Esophagus muscularis mucosa (tissue), 4 donors: ENCODE results near the gene ULBP2.

Experiments used
- EP300 ChIP-seq: sonication (generic); formaldehyde crosslinking; IDR thresholded peaks from one replicate; pipeline ENCODE4 v1.6.1; 2017; ENCODE audit warnings: antibody characterized with exemption
- POLR2A ChIP-seq: fragments of 450-650 bp; IDR thresholded peaks from one replicate; pipeline ENCODE4 v1.6.1; 2017; ENCODE audit warnings: antibody characterized with exemption, moderate library complexity, mild to moderate bottlenecking, low read depth
- POLR2AphosphoS5 ChIP-seq, 2 donors: sonication (generic); formaldehyde crosslinking; IDR thresholded peaks; one replicate each; pipeline ENCODE4 v1.6.1; 2017; ENCODE audit warnings: antibody characterized with exemption in 2 of 2
- TF ChIP-seq, protein P1 (sequence below), 3 experiments: fragments of 200-600 bp in 2 of 3; fragments of 450-650 bp in 1 of 3; sonication (generic) in 2 of 3; IDR thresholded peaks; one replicate each; pipeline ENCODE4 v1.5.1; 2017 to 2019; ENCODE audit warnings: antibody characterized with exemption in 3 of 3, mild to moderate bottlenecking in 2 of 3, moderate library complexity in 1 of 3

DNA sequence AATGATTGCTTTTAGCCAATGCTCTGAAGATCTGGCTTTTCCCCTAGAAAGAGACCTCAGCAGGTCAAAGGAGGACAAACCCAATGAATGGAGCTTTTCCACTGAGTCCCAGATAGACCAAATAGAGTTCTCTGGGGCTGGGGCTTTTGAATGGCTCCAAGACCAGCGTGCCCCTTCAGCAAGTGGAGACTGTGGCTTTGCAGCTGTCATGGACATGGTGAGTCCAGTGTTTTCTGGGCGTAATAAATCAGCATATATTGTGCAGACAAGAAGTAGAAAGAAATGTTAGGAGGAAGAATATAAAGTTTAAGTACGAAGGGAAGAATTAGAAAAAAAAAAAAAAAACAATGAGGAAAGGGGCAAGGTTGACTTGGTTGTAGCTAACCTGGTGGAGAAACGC lies 50.0 kb downstream of the ULBP2 start:
- TF ChIP-seq POLR2A (no peak), EP300 (no peak), POLR2AphosphoS5 (IDR thresholded peaks at IDR 0.05) (no peak)
- TF ChIP-seq, protein P1, sequence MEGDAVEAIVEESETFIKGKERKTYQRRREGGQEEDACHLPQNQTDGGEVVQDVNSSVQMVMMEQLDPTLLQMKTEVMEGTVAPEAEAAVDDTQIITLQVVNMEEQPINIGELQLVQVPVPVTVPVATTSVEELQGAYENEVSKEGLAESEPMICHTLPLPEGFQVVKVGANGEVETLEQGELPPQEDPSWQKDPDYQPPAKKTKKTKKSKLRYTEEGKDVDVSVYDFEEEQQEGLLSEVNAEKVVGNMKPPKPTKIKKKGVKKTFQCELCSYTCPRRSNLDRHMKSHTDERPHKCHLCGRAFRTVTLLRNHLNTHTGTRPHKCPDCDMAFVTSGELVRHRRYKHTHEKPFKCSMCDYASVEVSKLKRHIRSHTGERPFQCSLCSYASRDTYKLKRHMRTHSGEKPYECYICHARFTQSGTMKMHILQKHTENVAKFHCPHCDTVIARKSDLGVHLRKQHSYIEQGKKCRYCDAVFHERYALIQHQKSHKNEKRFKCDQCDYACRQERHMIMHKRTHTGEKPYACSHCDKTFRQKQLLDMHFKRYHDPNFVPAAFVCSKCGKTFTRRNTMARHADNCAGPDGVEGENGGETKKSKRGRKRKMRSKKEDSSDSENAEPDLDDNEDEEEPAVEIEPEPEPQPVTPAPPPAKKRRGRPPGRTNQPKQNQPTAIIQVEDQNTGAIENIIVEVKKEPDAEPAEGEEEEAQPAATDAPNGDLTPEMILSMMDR (IDR thresholded peaks at IDR 0.05) = no peak
